CD4-positive, alpha-beta memory T cell (primary cell): ENCODE data around the gene DCDC2B. TPM values are rescaled to one million over a fixed set of nuclear protein-coding genes. Genes with fewer than 3 reads are reported as not detected.
"Not testable (repeated sequence)": the region's sequence is repeated elsewhere in the genome, so short reads cannot be mapped to it uniquely, and the experiment has no call there.

Experiments used
- CTCF ChIA-PET: fragments of 350-600 bp; sonication (Branson Sonifier 250); formaldehyde crosslinking; loops from one replicate; lab custom pipeline; 2021; ENCODE audit warnings: inconsistent platforms; ENCODE audit not compliant: partially characterized antibody; lab: Charles Lee
- POLR2A ChIA-PET: fragments of 350-600 bp; sonication (Branson Sonifier 250); formaldehyde crosslinking; loops from one replicate; lab custom pipeline; 2021; ENCODE audit not compliant: partially characterized antibody; lab: Charles Lee
- DNase-seq, 5 donors: peaks; one replicate each; pipeline versions ENCODE4 v3.0.0 to v3.0.0-alpha.2; 2020 to 2022; ENCODE audit warnings: mixed read lengths in 1 of 5
- H3K27ac ChIP-seq: one replicate; pipeline ENCODE4 v1.7.0; 2013; ENCODE audit warnings: low read depth, low read length
- H3K27me3 ChIP-seq: 2 replicates; pipeline ENCODE4 v1.7.0; 2013; ENCODE audit warnings: mild to moderate bottlenecking, low read length, moderate library complexity; ENCODE audit not compliant: insufficient read depth
- H3K36me3 ChIP-seq: 2 replicates; pipeline ENCODE4 v1.7.0; 2013; ENCODE audit warnings: mild to moderate bottlenecking, low read length, moderate library complexity; ENCODE audit not compliant: insufficient read depth
- H3K4me1 ChIP-seq: 2 replicates; pipeline ENCODE4 v1.7.0; 2013; ENCODE audit warnings: mild to moderate bottlenecking, low read length, moderate library complexity; ENCODE audit not compliant: insufficient read depth
- H3K4me3 ChIP-seq, 2 donors: one replicate each; pipeline ENCODE4 v1.7.0; 2013; ENCODE audit warnings: low read length in 2 of 2, mild to moderate bottlenecking in 1 of 2
- H3K9me3 ChIP-seq, 2 donors: one replicate each; pipeline ENCODE4 v1.7.0; 2013; ENCODE audit warnings: low read length in 2 of 2, control low read depth in 1 of 2; ENCODE audit not compliant: control insufficient read depth in 1 of 2
- H3K27ac Mint-ChIP-seq, 7 donors: one replicate each; pipeline ENCODE4 v1.8.0; 2020 to 2021; ENCODE audit warnings: mixed read lengths in 7 of 7, mild to moderate bottlenecking in 6 of 7, inconsistent platforms in 3 of 7, moderate library complexity in 3 of 7
- H3K27me3 Mint-ChIP-seq, 2 donors: one replicate each; pipeline ENCODE4 v1.8.0; 2020 to 2021; ENCODE audit warnings: mixed read lengths in 2 of 2
- H3K36me3 Mint-ChIP-seq, 2 donors: one replicate each; pipeline ENCODE4 v1.8.0; 2020 to 2021; ENCODE audit warnings: mixed read lengths in 2 of 2, inconsistent platforms in 1 of 2, mild to moderate bottlenecking in 1 of 2
- H3K4me1 Mint-ChIP-seq, 4 donors: one replicate each; pipeline ENCODE4 v1.8.0; 2020 to 2021; ENCODE audit warnings: mixed read lengths in 4 of 4, mild to moderate bottlenecking in 1 of 4
- H3K4me3 Mint-ChIP-seq, 8 donors: one replicate each; pipeline ENCODE4 v1.8.0; 2020 to 2021; ENCODE audit warnings: mixed read lengths in 8 of 8, mild to moderate bottlenecking in 7 of 8, moderate library complexity in 6 of 8, inconsistent platforms in 3 of 8
- H3K9me3 Mint-ChIP-seq, 8 donors: one replicate each; pipeline ENCODE4 v1.8.0; 2020 to 2021; ENCODE audit warnings: mixed read lengths in 8 of 8, mild to moderate bottlenecking in 5 of 8, inconsistent platforms in 3 of 8, moderate library complexity in 1 of 8
- intact Hi-C: fragments of 100-400 bp; cut with micrococcal nuclease; formaldehyde crosslinking; loops from one replicate; pipeline ENCODE4 v1.15.1; 2023
- polyA plus RNA-seq, 2 donors: library from polyadenylated mRNA; unstranded; fragments of 300-500 nt; fragmentation: Illumina TruSeq; gene quantifications; one replicate each; pipeline ENCODE4 v1.2.3, GENCODE V29; 2021
- total RNA-seq, 2 experiments: library from RNA; stranded (reverse); gene quantifications; one replicate each; pipeline ENCODE4 v1.2.3, GENCODE V29; 2021

Gene DCDC2B
- total RNA-seq (not detected), polyA plus RNA-seq (not detected)

DNA sequence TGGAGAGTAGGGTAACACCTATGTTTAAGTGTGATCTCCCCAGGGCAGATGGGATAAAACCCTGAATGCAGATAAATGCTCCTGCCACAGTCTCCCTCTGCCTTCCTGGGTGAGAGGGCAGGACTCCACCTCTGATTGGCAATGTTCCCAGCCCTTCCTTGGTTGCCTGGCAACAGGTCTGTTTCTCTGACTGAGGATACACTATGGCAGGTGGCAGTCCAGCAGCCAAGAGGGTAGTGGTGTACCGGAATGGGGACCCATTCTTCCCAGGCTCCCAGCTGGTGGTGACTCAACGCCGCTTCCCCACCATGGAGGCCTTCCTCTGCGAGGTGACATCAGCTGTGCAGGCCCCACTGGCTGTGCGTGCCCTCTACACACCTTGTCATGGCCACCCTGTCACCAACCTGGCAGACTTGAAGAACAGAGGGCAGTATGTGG is at the start of gene DCDC2B:
Gene DCDC2B (plus strand): TSS at position 199 of the 438 bp plus-strand sequence. CDS start 5 bp downstream, at position 204.
- ChIA-PET POLR2A (interaction anchor here (1.0 to 1.5 kb wide), 2 partner anchors 8 to 127 kb away, joined by 3 to 5 read pairs; partner anchors contain the start of genes CCDC28B and MARCKSL1), CTCF (interaction anchor here (0.8 to 5.0 kb wide), 3 partner anchors 12 to 39 kb away, joined by 3 to 15 read pairs (median 3); partner anchors contain the start of gene FAM167B)
- Histone ChIP-seq H3K4me3 (no peak within 1 kb of the TSS), H3K4me1 (peaks cover 23% of the 10 kb centered on the region), H3K36me3 (no peaks in the 10 kb centered on the region), H3K9me3 (no peaks in the 10 kb centered on the region), H3K27me3 (no peaks in the 10 kb centered on the region), H3K27ac (no peak within 1 kb of the TSS)
- no peaks in the 10 kb centered on the region for H3K9me3 Mint-ChIP-seq
- peaks cover 7 to 32% (median 15%) of the 10 kb centered on the region in 4 donors for H3K4me1 Mint-ChIP-seq
- H3K27ac Mint-ChIP-seq, result peak within 1 kb of the TSS in 4 of 7 donors; percentile 32 to 78 (median 41)
- DNase-seq, result no peak
- H3K27me3 Mint-ChIP-seq, result no peaks in the 10 kb centered on the region
- H3K36me3 Mint-ChIP-seq, result no peaks in the 10 kb centered on the region
- peak within 1 kb of the TSS in 2 of 8 donors; percentile 25 to 48 for H3K4me3 Mint-ChIP-seq
- intact Hi-C loops, result loop anchor here (10.0 kb wide), 2 partner anchors 134 to 444 kb away; partner anchors contain the start of genes ADGRB2 and TMEM39B

DNA sequence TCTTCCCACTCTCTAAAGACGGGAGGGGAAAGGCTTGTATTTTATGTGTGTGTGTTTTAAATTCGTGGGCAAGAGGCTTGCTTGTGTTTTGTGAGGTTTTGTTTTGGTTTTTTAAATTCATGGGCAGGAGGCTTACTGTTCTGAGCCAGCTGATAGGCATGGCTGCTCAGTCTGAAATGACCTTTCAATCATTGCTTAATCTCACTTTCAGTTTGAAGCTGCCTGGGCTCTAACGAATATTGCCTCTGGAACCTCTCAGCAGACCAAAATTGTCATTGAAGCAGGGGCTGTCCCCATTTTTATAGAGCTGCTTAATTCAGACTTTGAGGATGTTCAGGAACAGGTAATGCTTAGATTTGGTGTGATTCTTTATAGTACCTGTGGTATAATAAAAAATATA is 49.7 kb upstream of the DCDC2B start:
- CTCF ChIA-PET, result interaction anchor here (1.1 kb wide), 1 partner anchor 242 kb away, joined by 3 read pairs; no protein-coding TSS in a partner anchor
- no peak overlapping the region for H3K4me3 Mint-ChIP-seq

DNA sequence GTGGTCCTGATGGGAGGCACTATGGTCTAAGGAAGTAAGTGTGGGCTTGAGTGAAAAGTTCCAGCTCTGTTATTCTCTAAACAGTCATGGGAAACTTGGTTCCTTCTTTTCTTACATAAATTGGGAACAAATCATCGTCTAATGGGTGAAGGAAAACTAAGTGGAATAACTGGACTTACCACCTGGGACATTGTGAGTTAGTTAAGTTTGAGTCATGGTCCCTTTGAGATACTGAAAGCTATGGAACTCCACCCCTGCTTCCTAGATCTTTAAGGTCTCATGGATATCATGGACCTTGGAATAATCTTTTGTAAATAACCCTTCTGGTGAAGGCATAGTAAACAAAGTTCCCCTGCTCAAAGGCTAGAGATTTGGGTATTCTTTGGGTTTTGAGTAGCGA is 45.5 kb upstream of the DCDC2B start:
- H3K4me1 ChIP-seq, result no peaks in the 10 kb centered on the region
- peaks cover 0 to 1% (median 0%) of the 10 kb centered on the region in 4 donors for H3K4me1 Mint-ChIP-seq
- H3K27ac ChIP-seq, result no peak overlapping the region
- ChIA-PET POLR2A (interaction anchor here (1.2 kb wide), 1 partner anchor 17 kb away, joined by 3 read pairs; the partner anchor contains the start of gene TXLNA), CTCF (interaction anchor here (1.2 kb wide), 1 partner anchor 237 kb away, joined by 3 read pairs; no protein-coding TSS in a partner anchor)
- H3K27ac Mint-ChIP-seq, result peak overlapping the region in 1 of 7 donors; percentile 4
- no peaks in the 10 kb centered on the region for H3K27me3 Mint-ChIP-seq
- peaks cover 61% of the 10 kb centered on the region for H3K36me3 ChIP-seq
- peaks cover 54 to 69% of the 10 kb centered on the region in 2 donors for H3K36me3 Mint-ChIP-seq
- H3K9me3 ChIP-seq, result no peaks in the 10 kb centered on the region
- H3K27me3 ChIP-seq, result no peaks in the 10 kb centered on the region
- no peaks in the 10 kb centered on the region for H3K9me3 Mint-ChIP-seq
- intact Hi-C loops, result no loop called here
- no peak overlapping the region for H3K4me3 ChIP-seq
- H3K4me3 Mint-ChIP-seq, result no peak overlapping the region
- no peak for DNase-seq

More for the DNA sequence above, 49.7 kb upstream of the DCDC2B start:
- no peaks in the 10 kb centered on the region for H3K27me3 ChIP-seq
- H3K36me3 Mint-ChIP-seq, result peaks cover 66 to 78% of the 10 kb centered on the region in 2 donors
- H3K4me3 ChIP-seq, result no peak overlapping the region
- intact Hi-C loops, result no loop called here
- no peaks in the 10 kb centered on the region for H3K27me3 Mint-ChIP-seq
- no peak for DNase-seq
- H3K36me3 ChIP-seq, result peaks cover 71% of the 10 kb centered on the region
- peak overlapping the region in 1 of 7 donors; percentile 64 for H3K27ac Mint-ChIP-seq
- no peaks in the 10 kb centered on the region for H3K4me1 ChIP-seq
- POLR2A ChIA-PET, result no interaction called here
- H3K9me3 Mint-ChIP-seq, result no peaks in the 10 kb centered on the region
- H3K27ac ChIP-seq, result no peak overlapping the region
- H3K9me3 ChIP-seq, result no peaks in the 10 kb centered on the region
- peaks cover 0 to 4% (median under 1%) of the 10 kb centered on the region in 4 donors for H3K4me1 Mint-ChIP-seq

DNA sequence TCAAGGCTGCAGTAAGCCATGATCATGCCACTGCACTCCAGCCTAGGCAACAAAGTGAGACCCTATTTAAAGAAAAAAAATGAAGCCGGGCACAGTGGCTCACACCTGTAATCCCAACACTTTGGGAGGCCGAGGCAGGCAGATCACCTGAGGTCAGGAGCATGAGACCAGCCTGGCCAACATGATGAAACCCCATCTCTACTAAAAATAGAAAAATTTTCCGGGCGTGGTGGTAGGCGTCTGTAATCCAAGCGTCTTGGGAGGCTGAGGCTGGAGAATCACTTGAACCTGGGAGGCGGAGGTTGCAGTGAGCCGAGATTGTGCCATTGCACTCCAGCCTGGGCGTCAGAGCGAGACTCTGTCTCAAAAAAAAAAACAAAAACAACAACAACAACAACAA is 43.3 kb upstream of the DCDC2B start:
- H3K27me3 ChIP-seq, H3K27ac ChIP-seq, H3K4me3 ChIP-seq, H3K27ac Mint-ChIP-seq, H3K9me3 Mint-ChIP-seq, H3K9me3 ChIP-seq, H3K4me1 Mint-ChIP-seq, POLR2A ChIA-PET, H3K27me3 Mint-ChIP-seq, intact Hi-C loops, H3K4me1 ChIP-seq, DNase-seq, H3K4me3 Mint-ChIP-seq: not testable (repeated sequence)
- CTCF ChIA-PET, result interaction anchor here (0.6 kb wide), 1 partner anchor 433 kb away, joined by 5 read pairs; no protein-coding TSS in a partner anchor
- peaks cover 63% of the 10 kb centered on the region for H3K36me3 ChIP-seq
- H3K36me3 Mint-ChIP-seq, result peaks cover 50 to 64% of the 10 kb centered on the region in 2 donors

DNA sequence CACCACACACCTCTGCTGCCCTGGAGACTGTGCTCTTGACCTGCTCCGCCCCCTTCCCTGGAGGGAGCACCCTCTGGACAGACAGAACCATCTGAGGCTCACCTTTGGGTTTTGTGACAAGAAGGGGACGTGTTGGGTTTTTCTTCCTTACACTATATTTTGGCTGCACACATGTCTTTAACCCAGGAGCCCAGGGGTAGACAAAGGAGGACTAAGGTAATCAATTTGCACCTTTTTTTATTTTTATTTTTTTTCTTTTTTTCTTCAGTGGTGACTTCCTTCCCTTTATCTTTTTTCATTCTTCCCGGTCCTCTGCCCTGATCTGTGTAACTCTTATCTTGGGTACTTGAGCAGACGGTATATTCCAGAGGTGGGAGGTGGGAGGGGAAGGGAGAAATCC is 37.9 kb upstream of the DCDC2B start:
- peaks cover 52% of the 10 kb centered on the region for H3K36me3 ChIP-seq
- Mint-ChIP-seq H3K27ac (peak overlapping the region in 1 of 7 donors; percentile 70), H3K4me1 (peaks cover 8 to 12% (median 10%) of the 10 kb centered on the region in 4 donors), H3K27me3 (no peaks in the 10 kb centered on the region), H3K9me3 (peaks cover 0 to 1% (median 0%) of the 10 kb centered on the region in 8 donors), H3K4me3 (no peak overlapping the region), H3K36me3 (peaks cover 41 to 65% of the 10 kb centered on the region in 2 donors)
- H3K4me3 ChIP-seq, result no peak overlapping the region
- H3K27ac ChIP-seq, result no peak overlapping the region
- ChIA-PET CTCF (no interaction called here), POLR2A (interaction anchor here (0.6 kb wide), 1 partner anchor 29 kb away, joined by 3 read pairs; no protein-coding TSS in a partner anchor)
- DNase-seq, result no peak
- no peaks in the 10 kb centered on the region for H3K9me3 ChIP-seq
- no peaks in the 10 kb centered on the region for H3K27me3 ChIP-seq
- H3K4me1 ChIP-seq, result peaks cover 13% of the 10 kb centered on the region
- intact Hi-C loops, result no loop called here

DNA sequence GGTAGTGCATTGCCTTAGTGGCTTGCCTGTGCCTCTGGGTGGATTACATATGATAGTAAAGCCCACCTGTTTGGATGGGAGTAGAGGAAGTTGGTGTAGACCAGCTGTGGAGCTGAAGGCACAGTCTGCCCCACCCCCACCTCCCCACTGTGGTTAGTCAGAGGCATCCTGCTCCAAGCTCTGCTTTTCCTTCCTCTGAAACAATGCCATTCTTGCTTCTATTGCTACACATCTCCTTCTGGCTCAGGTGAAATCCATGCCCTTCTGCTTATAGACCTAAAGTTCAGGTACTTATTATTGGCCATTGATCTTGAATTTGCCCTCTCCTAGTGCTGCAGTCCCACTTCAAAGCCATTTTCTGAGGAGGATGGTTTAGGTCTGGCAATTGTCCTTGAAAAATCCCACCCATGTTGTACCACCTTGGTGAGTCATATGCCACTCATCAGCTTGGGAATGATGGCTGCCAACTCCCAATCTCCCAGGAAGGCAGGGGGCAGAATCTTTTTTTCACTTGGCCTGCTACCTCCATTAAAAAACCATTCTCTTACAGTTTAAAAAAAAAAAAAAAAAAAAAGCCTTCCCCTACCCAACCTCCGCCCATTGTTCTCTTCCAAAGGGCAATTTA is 36.2 kb upstream of the DCDC2B start:
- CTCF ChIA-PET, result no interaction called here
- Mint-ChIP-seq H3K27ac (peak overlapping the region; percentile 13 to 85 (median 52)), H3K27me3 (no peaks in the 10 kb centered on the region), H3K4me3 (no peak overlapping the region), H3K36me3 (peaks cover 36 to 56% of the 10 kb centered on the region in 2 donors), H3K9me3 (peaks cover 0 to 1% (median 0%) of the 10 kb centered on the region in 8 donors), H3K4me1 (peaks cover 8 to 12% (median 10%) of the 10 kb centered on the region in 4 donors)
- H3K9me3 ChIP-seq, result no peaks in the 10 kb centered on the region
- no peak overlapping the region for H3K27ac ChIP-seq
- peaks cover 13% of the 10 kb centered on the region for H3K4me1 ChIP-seq
- POLR2A ChIA-PET, result interaction anchor here (1.4 kb wide), 1 partner anchor 65 kb away, joined by 3 read pairs; the partner anchor contains the start of gene KPNA6
- intact Hi-C loops, result no loop called here
- H3K4me3 ChIP-seq, result no peak overlapping the region
- DNase-seq, result no peak
- peaks cover 40% of the 10 kb centered on the region for H3K36me3 ChIP-seq
- H3K27me3 ChIP-seq, result no peaks in the 10 kb centered on the region
